Measurements from ENCODE around the gene RGP1. TPM values are rescaled to one million over a fixed set of nuclear protein-coding genes. Genes with fewer than 3 reads are reported as not detected.

The RGP1 gene
- total and polyA plus RNA-seq, 9 of the 15 experiments (the other 6 are each of a cell fraction or from before 2014, with no cell fraction given) = 0.42 to 13.8 (median 6.7) TPM

DNA sequence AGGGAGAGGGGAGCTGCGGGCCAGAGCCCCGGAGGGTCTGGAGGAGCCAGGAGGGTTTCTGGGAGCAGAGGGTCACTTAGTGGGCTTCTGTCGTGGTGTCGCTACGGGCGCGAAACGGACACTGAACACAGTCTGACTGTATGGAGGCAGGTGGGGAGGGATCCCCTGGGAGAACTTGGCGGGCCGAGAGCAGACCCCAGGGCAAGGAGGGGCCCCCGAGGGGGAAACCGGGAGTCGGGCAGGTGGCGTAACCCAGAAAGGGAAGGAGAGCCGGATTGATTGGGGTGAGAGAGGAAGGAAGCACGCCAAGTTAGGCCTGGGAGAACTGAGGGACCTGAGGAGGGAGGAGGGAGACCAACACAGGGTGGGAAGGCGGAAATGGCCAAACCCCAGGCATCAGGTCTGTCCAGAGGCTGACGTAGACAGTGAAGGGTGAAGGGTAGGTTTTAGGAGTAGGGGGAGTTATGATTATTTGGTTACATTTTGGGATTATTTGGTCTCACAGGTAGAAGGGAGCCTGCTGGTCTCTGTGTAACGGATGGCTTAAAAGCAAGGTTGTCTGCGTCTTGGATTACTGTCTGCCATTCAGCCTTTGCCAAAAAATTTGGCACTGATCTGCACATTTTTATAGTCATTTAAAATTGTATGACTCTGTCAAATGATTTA lies 8.3 kb downstream of the RGP1 start:
- 4% methylated on average over 9 of the region's 20 CpGs for WGBS (ENCODE audit: insufficient coverage, low coverage, missing lambda C conversion rate)
- intact Hi-C loops (cut with micrococcal nuclease) = no loop called here
- H4K20me1 ChIP-seq (replicated peaks; ENCODE audit: control insufficient read depth, insufficient read depth, low read length) = no peaks in the 10 kb centered on the region
- H3K4me1 ChIP-seq (replicated peaks in 1 of 2; ENCODE audit: control insufficient read depth in 2 of 2, insufficient read depth in 2 of 2, low read length in 2 of 2) = peaks cover 4 to 9% of the 10 kb centered on the region in 2 experiments; a peak in 3 of 5 replicates
- peak overlapping the region; percentile 92 to 98 for H3K9ac ChIP-seq (ENCODE audit: insufficient read depth in 1 of 2, low read depth in 2 of 2, low read length in 2 of 2)
- peak overlapping the region; percentile 86 for H3K4me2 ChIP-seq (ENCODE audit: insufficient read depth, low read length)
- peak overlapping the region; percentile 91 for H3K27ac ChIP-seq (ENCODE audit: extremely low read depth, low read depth, low read length)
- H3K36me3 ChIP-seq (ENCODE audit: control insufficient read depth, insufficient read depth, low read length) = peaks cover 11% of the 10 kb centered on the region; the same call in 2 of the 3 replicates
- ATAC-seq (peak; percentile 88), FAIRE-seq (peak; percentile 73), DNase-seq (ENCODE audit: extremely low read depth in 1 of 4, low spot score in 3 of 4) (peak in 3 of 4 experiments; percentile 23 to 68 (median 41))
- CTCF ChIA-PET (ENCODE audit: low intra/inter-chr PET ratio) = no interaction called here
- POLR2A ChIA-PET = interaction anchor here (1.1 kb wide), 1 partner anchor 18 kb away, joined by 4 read pairs; no protein-coding TSS in a partner anchor
- in situ Hi-C loops (cut with MboI) = no loop called here
- peak overlapping the region; percentile 89 for H3K4me3 ChIP-seq
- H3K9me3 ChIP-seq (replicated peaks; ENCODE audit: control insufficient read depth, insufficient read depth, low read depth, low read length) = no peaks in the 10 kb centered on the region
- no TSS peak for BruUV-seq (replicated peaks)
- H3K9me1 ChIP-seq (ENCODE audit: control insufficient read depth, insufficient read depth, low read length) = no peaks in the 10 kb centered on the region
- no peaks in the 10 kb centered on the region for H3K27me3 ChIP-seq (ENCODE audit: control insufficient read depth in 2 of 2, insufficient read depth in 2 of 2, low read length in 2 of 2)
- H2AFZ ChIP-seq (ENCODE audit: low read depth, low read length) = peak overlapping the region; percentile 91
- H3K79me2 ChIP-seq (ENCODE audit: control insufficient read depth, insufficient read depth, low read length) = peaks cover 37% of the 10 kb centered on the region
- TF ChIP-seq FUS (optimal IDR thresholded peaks at IDR 0.05; ENCODE audit: low read depth, low read length) (no peak), POLR2H (tag; IDR thresholded peaks at IDR 0.05; ENCODE audit: low read depth) (no peak)
- TF ChIP-seq, protein P1, sequence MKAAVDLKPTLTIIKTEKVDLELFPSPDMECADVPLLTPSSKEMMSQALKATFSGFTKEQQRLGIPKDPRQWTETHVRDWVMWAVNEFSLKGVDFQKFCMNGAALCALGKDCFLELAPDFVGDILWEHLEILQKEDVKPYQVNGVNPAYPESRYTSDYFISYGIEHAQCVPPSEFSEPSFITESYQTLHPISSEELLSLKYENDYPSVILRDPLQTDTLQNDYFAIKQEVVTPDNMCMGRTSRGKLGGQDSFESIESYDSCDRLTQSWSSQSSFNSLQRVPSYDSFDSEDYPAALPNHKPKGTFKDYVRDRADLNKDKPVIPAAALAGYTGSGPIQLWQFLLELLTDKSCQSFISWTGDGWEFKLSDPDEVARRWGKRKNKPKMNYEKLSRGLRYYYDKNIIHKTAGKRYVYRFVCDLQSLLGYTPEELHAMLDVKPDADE (conservative IDR thresholded peaks at IDR 0.05; ENCODE audit: control insufficient read depth, low read depth, low read length) = 0 out of 2 replicates have a peak, but pooled peaks have one; percentile 28
- TF ChIP-seq, protein P2, sequence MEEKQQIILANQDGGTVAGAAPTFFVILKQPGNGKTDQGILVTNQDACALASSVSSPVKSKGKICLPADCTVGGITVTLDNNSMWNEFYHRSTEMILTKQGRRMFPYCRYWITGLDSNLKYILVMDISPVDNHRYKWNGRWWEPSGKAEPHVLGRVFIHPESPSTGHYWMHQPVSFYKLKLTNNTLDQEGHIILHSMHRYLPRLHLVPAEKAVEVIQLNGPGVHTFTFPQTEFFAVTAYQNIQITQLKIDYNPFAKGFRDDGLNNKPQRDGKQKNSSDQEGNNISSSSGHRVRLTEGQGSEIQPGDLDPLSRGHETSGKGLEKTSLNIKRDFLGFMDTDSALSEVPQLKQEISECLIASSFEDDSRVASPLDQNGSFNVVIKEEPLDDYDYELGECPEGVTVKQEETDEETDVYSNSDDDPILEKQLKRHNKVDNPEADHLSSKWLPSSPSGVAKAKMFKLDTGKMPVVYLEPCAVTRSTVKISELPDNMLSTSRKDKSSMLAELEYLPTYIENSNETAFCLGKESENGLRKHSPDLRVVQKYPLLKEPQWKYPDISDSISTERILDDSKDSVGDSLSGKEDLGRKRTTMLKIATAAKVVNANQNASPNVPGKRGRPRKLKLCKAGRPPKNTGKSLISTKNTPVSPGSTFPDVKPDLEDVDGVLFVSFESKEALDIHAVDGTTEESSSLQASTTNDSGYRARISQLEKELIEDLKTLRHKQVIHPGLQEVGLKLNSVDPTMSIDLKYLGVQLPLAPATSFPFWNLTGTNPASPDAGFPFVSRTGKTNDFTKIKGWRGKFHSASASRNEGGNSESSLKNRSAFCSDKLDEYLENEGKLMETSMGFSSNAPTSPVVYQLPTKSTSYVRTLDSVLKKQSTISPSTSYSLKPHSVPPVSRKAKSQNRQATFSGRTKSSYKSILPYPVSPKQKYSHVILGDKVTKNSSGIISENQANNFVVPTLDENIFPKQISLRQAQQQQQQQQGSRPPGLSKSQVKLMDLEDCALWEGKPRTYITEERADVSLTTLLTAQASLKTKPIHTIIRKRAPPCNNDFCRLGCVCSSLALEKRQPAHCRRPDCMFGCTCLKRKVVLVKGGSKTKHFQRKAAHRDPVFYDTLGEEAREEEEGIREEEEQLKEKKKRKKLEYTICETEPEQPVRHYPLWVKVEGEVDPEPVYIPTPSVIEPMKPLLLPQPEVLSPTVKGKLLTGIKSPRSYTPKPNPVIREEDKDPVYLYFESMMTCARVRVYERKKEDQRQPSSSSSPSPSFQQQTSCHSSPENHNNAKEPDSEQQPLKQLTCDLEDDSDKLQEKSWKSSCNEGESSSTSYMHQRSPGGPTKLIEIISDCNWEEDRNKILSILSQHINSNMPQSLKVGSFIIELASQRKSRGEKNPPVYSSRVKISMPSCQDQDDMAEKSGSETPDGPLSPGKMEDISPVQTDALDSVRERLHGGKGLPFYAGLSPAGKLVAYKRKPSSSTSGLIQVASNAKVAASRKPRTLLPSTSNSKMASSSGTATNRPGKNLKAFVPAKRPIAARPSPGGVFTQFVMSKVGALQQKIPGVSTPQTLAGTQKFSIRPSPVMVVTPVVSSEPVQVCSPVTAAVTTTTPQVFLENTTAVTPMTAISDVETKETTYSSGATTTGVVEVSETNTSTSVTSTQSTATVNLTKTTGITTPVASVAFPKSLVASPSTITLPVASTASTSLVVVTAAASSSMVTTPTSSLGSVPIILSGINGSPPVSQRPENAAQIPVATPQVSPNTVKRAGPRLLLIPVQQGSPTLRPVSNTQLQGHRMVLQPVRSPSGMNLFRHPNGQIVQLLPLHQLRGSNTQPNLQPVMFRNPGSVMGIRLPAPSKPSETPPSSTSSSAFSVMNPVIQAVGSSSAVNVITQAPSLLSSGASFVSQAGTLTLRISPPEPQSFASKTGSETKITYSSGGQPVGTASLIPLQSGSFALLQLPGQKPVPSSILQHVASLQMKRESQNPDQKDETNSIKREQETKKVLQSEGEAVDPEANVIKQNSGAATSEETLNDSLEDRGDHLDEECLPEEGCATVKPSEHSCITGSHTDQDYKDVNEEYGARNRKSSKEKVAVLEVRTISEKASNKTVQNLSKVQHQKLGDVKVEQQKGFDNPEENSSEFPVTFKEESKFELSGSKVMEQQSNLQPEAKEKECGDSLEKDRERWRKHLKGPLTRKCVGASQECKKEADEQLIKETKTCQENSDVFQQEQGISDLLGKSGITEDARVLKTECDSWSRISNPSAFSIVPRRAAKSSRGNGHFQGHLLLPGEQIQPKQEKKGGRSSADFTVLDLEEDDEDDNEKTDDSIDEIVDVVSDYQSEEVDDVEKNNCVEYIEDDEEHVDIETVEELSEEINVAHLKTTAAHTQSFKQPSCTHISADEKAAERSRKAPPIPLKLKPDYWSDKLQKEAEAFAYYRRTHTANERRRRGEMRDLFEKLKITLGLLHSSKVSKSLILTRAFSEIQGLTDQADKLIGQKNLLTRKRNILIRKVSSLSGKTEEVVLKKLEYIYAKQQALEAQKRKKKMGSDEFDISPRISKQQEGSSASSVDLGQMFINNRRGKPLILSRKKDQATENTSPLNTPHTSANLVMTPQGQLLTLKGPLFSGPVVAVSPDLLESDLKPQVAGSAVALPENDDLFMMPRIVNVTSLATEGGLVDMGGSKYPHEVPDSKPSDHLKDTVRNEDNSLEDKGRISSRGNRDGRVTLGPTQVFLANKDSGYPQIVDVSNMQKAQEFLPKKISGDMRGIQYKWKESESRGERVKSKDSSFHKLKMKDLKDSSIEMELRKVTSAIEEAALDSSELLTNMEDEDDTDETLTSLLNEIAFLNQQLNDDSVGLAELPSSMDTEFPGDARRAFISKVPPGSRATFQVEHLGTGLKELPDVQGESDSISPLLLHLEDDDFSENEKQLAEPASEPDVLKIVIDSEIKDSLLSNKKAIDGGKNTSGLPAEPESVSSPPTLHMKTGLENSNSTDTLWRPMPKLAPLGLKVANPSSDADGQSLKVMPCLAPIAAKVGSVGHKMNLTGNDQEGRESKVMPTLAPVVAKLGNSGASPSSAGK (IDR thresholded peaks at IDR 0.05) = no peak
- TF ChIP-seq, protein P3, sequence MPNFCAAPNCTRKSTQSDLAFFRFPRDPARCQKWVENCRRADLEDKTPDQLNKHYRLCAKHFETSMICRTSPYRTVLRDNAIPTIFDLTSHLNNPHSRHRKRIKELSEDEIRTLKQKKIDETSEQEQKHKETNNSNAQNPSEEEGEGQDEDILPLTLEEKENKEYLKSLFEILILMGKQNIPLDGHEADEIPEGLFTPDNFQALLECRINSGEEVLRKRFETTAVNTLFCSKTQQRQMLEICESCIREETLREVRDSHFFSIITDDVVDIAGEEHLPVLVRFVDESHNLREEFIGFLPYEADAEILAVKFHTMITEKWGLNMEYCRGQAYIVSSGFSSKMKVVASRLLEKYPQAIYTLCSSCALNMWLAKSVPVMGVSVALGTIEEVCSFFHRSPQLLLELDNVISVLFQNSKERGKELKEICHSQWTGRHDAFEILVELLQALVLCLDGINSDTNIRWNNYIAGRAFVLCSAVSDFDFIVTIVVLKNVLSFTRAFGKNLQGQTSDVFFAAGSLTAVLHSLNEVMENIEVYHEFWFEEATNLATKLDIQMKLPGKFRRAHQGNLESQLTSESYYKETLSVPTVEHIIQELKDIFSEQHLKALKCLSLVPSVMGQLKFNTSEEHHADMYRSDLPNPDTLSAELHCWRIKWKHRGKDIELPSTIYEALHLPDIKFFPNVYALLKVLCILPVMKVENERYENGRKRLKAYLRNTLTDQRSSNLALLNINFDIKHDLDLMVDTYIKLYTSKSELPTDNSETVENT (CRISPR knock-in tag; IDR thresholded peaks at IDR 0.05) = no peak
